Cardiac muscle cell (in vitro differentiated cells and primary cell): ENCODE results near the gene CHST9. TPM values are rescaled to one million over a fixed set of nuclear protein-coding genes. Genes with fewer than 3 reads are reported as not detected.

Experiments used
- DNase-seq, 2 donors: peaks; one replicate each; pipeline versions ENCODE4 v3.0.0 to v3.0.0-alpha.2; 2010 to 2017; ENCODE audit warnings: low read depth in 1 of 2, low spot score in 1 of 2
- H3K27ac ChIP-seq: fragments of 200-600 bp; sonication (generic); 2 replicates; pipeline ENCODE4 v1.5.1; 2016
- H3K27me3 ChIP-seq: fragments of 200-600 bp; sonication (generic); 2 replicates; pipeline ENCODE4 v1.6.0; 2016; ENCODE audit warnings: control low read depth
- H3K36me3 ChIP-seq: fragments of 200-600 bp; sonication (generic); 2 replicates; pipeline ENCODE4 v1.5.1; 2016; ENCODE audit warnings: control low read depth
- H3K4me1 ChIP-seq: fragments of 200-600 bp; sonication (generic); 2 replicates; pipeline ENCODE4 v1.8.1; 2017; ENCODE audit warnings: low read depth, mild to moderate bottlenecking, mixed run types
- H3K4me3 ChIP-seq: fragments of 200-600 bp; sonication (generic); 2 replicates; pipeline ENCODE4 v1.5.1; 2016; ENCODE audit warnings: mild to moderate bottlenecking
- H3K9me3 ChIP-seq: fragments of 200-600 bp; sonication (generic); 2 replicates; pipeline ENCODE4 v1.5.1; 2017; ENCODE audit warnings: low read depth, mild to moderate bottlenecking, control low read depth
- CTCF ChIP-seq: IDR thresholded peaks from 2 replicates; pipeline ENCODE4 v1.5.1; 2012; ENCODE audit warnings: low read depth, mild to moderate bottlenecking, low read length
- polyA plus RNA-seq: library from polyadenylated mRNA; unstranded; fragments of >200 nt; fragmentation: Nextera tagmentation; extraction: Ambion mirVana; gene quantifications from 2 replicates; pipeline ENCODE4 v1.2.1, GENCODE V29; 2016
- total RNA-seq: library from RNA; depleted of rRNA; stranded (reverse); fragments of >200 nt; gene quantifications from 2 replicates; pipeline ENCODE4 v1.2.3, GENCODE V29; 2016

CHST9 gene
- total and polyA plus RNA-seq, 2 experiments from 2014 or later = 0.36 TPM; not detected in 1

GRCh38 chr18:27049969-27050368 lies 135.1 kb downstream of the CHST9 start:
- no peak overlapping the region for H3K27ac ChIP-seq
- H3K4me1 ChIP-seq = no peaks in the 10 kb centered on the region
- no peaks in the 10 kb centered on the region for H3K27me3 ChIP-seq
- no peak for DNase-seq
- no peaks in the 10 kb centered on the region for H3K36me3 ChIP-seq
- H3K4me3 ChIP-seq = no peak overlapping the region
- TF ChIP-seq CTCF = no peak
- H3K9me3 ChIP-seq = no peaks in the 10 kb centered on the region

- no peak for TF ChIP-seq CTCF
- H3K4me3 ChIP-seq = no peak overlapping the region
These were observed 139.8 kb downstream of the CHST9 start for GRCh38 chr18:27045342-27045741.

GRCh38 chr18:27042177-27042576 lies 142.9 kb downstream of the CHST9 start:
- Histone ChIP-seq H3K9me3 (no peaks in the 10 kb centered on the region), H3K27me3 (no peaks in the 10 kb centered on the region), H3K4me1 (no peaks in the 10 kb centered on the region), H3K36me3 (no peaks in the 10 kb centered on the region), H3K4me3 (no peak overlapping the region), H3K27ac (no peak overlapping the region)
- TF ChIP-seq CTCF = no peak
- no peak for DNase-seq

More at GRCh38 chr18:27045342-27045741, 139.8 kb downstream of the CHST9 start:
- Histone ChIP-seq H3K27ac (no peak overlapping the region), H3K9me3 (no peaks in the 10 kb centered on the region), H3K27me3 (no peaks in the 10 kb centered on the region), H3K4me1 (no peaks in the 10 kb centered on the region), H3K36me3 (no peaks in the 10 kb centered on the region)
- no peak for DNase-seq

GRCh38 chr18:27040796-27041195 lies 144.3 kb downstream of the CHST9 start:
- Histone ChIP-seq H3K4me3 (no peak overlapping the region), H3K4me1 (no peaks in the 10 kb centered on the region), H3K27me3 (no peaks in the 10 kb centered on the region), H3K9me3 (no peaks in the 10 kb centered on the region), H3K36me3 (no peaks in the 10 kb centered on the region), H3K27ac (no peak overlapping the region)
- no peak for TF ChIP-seq CTCF
- no peak for DNase-seq

- no peaks in the 10 kb centered on the region for H3K27me3 ChIP-seq
- peak in 1 of 2 donors; percentile 26 for DNase-seq
- H3K36me3 ChIP-seq = no peaks in the 10 kb centered on the region
- H3K4me1 ChIP-seq = peaks cover 15% of the 10 kb centered on the region
- no peak overlapping the region for H3K4me3 ChIP-seq
- H3K27ac ChIP-seq = no peak overlapping the region
- no peaks in the 10 kb centered on the region for H3K9me3 ChIP-seq
- no peak for TF ChIP-seq CTCF
These were observed 151.4 kb downstream of the CHST9 start for GRCh38 chr18:27033722-27034121.

- H3K4me1 ChIP-seq = peaks cover 15% of the 10 kb centered on the region
- TF ChIP-seq CTCF = no peak
- H3K9me3 ChIP-seq = no peaks in the 10 kb centered on the region
- H3K27ac ChIP-seq = no peak overlapping the region
- no peak overlapping the region for H3K4me3 ChIP-seq
- DNase-seq = no peak
- H3K27me3 ChIP-seq = no peaks in the 10 kb centered on the region
- no peaks in the 10 kb centered on the region for H3K36me3 ChIP-seq
These were observed 154.7 kb downstream of the CHST9 start for GRCh38 chr18:27030421-27030820.
